Aorta (tissue), 5 donors: ENCODE measurements around the gene CPED1. TPM values are rescaled to one million over a fixed set of nuclear protein-coding genes. Genes with fewer than 3 reads are reported as not detected.
A peak's percentile ranks its signal among the peaks of the same experiment; 100 is the strongest.

Source experiments
- ATAC-seq: fragments of 200-7000 bp; cut with Tn5 transposase; one replicate; pipeline ENCODE4 v1.9.1; 2022; ENCODE audit warnings: moderate library complexity; ENCODE audit not compliant: low FRiP score
- DNase-seq, 2 donors: peaks; one replicate each; pipeline ENCODE4 v3.0.0-alpha.2; 2020
- H3K27ac ChIP-seq, 2 donors: one replicate each; pipeline ENCODE4 v1.5.1; 2013; ENCODE audit warnings: low read length in 2 of 2, mild to moderate bottlenecking in 2 of 2, moderate library complexity in 2 of 2, control low read depth in 1 of 2, inconsistent platforms in 1 of 2, low read depth in 1 of 2
- H3K27me3 ChIP-seq, 2 donors: one replicate each; pipeline ENCODE4 v1.6.1; 2013; ENCODE audit warnings: control low read depth in 1 of 2, low read length in 1 of 2, mild to moderate bottlenecking in 1 of 2, moderate library complexity in 1 of 2; ENCODE audit not compliant: insufficient read depth in 2 of 2, control insufficient read depth in 1 of 2
- H3K36me3 ChIP-seq, 2 donors: one replicate each; pipeline ENCODE4 v1.6.1; 2013; ENCODE audit warnings: control low read depth in 1 of 2, low read length in 1 of 2, mild to moderate bottlenecking in 1 of 2; ENCODE audit not compliant: insufficient read depth in 2 of 2, control insufficient read depth in 1 of 2
- H3K4me1 ChIP-seq, 2 donors: one replicate each; pipeline ENCODE4 v1.6.1; 2013; ENCODE audit warnings: low read length in 2 of 2, control low read depth in 1 of 2, mild to moderate bottlenecking in 1 of 2, moderate library complexity in 1 of 2; ENCODE audit not compliant: insufficient read depth in 2 of 2, control insufficient read depth in 1 of 2
- H3K4me3 ChIP-seq, 2 donors: one replicate each; pipeline ENCODE4 v1.5.1; 2013; ENCODE audit warnings: low read length in 2 of 2, control low read depth in 1 of 2, mild to moderate bottlenecking in 1 of 2
- H3K9me3 ChIP-seq: one replicate; pipeline ENCODE4 v1.6.1; 2013; ENCODE audit warnings: mild to moderate bottlenecking, low read length; ENCODE audit not compliant: control insufficient read depth
- WGBS, 2 donors: extraction: QIAGEN DNeasy Blood & Tissue Kit; methylation state at CpG; one replicate each; pipeline ENCODE4 v1.1.7; 2013; 5-methylcytosine and 5-hydroxymethylcytosine counted together
- intact Hi-C, 2 donors: fragments of 100-400 bp; cut with DNase I; formaldehyde crosslinking; loops; one replicate each; pipeline versions ENCODE4 v1.14.2 to v1.15.0; 2022
- polyA plus RNA-seq, 2 donors: library from polyadenylated mRNA; stranded (reverse); fragments of 200-250 nt; gene quantifications; one replicate each; pipeline ENCODE4 v1.2.3, GENCODE V29; 2013
- total RNA-seq, 2 donors: library from RNA; stranded (reverse); fragmentation: NEBNext Ultra II Directional; extraction: Animal tissue kit (Norgen Biotek cat#: 25700); gene quantifications; one replicate each; pipeline ENCODE4 v1.2.1, GENCODE V29; 2021
- donor health status: healthy with polysubstance abuse.
- donor health status: Bipolar disorder and iron deficiency.
- donor health status: DM: no; HTN: no; CAD: no.
- donor health status: DM: no; HTN: no; CAD: no.
- donor health status: DM: yes; HTN: yes; CAD: no.

CPED1 gene
- total and polyA plus RNA-seq, 4 donors, result 35.3 to 201 (median 79.0) TPM

DNA sequence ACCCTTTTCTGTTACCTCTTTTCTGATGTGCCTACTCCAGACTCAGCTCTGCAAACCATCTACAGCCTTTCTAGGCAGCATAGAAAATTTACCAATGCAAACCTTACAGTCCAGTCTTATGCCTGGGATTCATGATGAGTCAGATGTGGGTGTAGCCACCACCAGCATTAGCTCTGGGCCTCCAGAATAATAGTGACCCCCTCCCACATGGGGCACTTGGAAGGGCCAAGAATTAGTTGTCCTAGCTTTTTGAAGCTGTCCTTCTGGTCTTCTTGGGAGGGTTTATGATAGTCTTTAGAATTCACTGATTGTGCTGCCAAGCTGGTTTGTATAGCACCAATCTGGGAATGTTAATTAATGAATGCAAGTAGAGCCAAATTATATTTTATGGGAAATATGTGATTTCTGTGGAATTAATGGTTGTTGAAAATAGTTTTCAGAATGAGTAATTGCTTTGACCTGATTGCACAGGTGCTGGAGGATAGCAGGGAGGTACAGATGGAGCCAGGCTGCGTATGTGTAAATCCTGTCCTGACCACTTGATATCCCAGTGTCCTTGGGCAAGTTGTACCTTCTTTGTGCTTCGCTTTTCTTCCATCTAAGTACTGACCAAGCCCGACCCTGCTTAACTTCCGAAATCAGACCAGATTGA, 94.8 kb downstream of the CPED1 start:
- peak overlapping the region in 1 of 2 donors; percentile 67 for H3K27ac ChIP-seq
- no peaks in the 10 kb centered on the region for H3K36me3 ChIP-seq
- H3K4me3 ChIP-seq, result no peak overlapping the region
- intact Hi-C loops, result no loop called here
- ATAC-seq (peak; percentile 31), DNase-seq (no peak)
- H3K4me1 ChIP-seq, result peaks cover 6 to 18% of the 10 kb centered on the region in 2 donors
- no peaks in the 10 kb centered on the region for H3K27me3 ChIP-seq
- H3K9me3 ChIP-seq, result no peaks in the 10 kb centered on the region
- WGBS, 2 donors, result 82 to 88% methylated on average over 4 of the region's 4 CpGs

GRCh38 chr7:121083790-121084251, 95.3 kb downstream of the CPED1 start:
- DNase-seq, result no peak
- Histone ChIP-seq H3K27ac (peak overlapping the region in 1 of 2 donors; percentile 26), H3K4me3 (no peak overlapping the region), H3K4me1 (peaks cover 6 to 18% of the 10 kb centered on the region in 2 donors), H3K9me3 (no peaks in the 10 kb centered on the region), H3K36me3 (no peaks in the 10 kb centered on the region), H3K27me3 (no peaks in the 10 kb centered on the region)
- intact Hi-C loops, result no loop called here
- 5 to 11% methylated on average over 1 of the region's 1 CpG for WGBS, 2 donors
- ATAC-seq, result no peak

DNA sequence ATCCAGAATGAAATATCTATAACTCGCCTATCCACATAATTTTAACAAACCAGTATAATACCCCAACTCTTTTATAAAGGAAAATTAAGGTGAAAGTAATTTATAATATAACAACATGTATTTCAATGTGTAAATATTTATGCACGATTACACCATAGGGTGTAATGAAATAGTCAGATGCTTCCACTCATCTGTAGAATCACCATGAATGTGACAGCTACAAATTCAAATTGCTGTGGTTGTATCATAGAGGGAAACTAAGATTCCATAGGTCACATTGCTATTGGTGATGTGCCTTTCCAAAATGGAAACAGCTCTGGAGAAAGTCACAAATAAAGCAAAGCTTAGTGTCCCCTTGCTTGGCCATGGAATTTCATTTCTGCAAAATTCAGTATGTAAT, 95.7 kb downstream of the CPED1 start:
- no peak for DNase-seq
- no peak for ATAC-seq
- peaks cover 6 to 18% of the 10 kb centered on the region in 2 donors for H3K4me1 ChIP-seq
- no peak overlapping the region for H3K4me3 ChIP-seq
- WGBS, 2 donors, result 48 to 71% methylated on average over 2 of the region's 2 CpGs
- intact Hi-C loops, result no loop called here
- H3K9me3 ChIP-seq, result no peaks in the 10 kb centered on the region
- no peaks in the 10 kb centered on the region for H3K27me3 ChIP-seq
- no peak overlapping the region for H3K27ac ChIP-seq
- H3K36me3 ChIP-seq, result no peaks in the 10 kb centered on the region

DNA sequence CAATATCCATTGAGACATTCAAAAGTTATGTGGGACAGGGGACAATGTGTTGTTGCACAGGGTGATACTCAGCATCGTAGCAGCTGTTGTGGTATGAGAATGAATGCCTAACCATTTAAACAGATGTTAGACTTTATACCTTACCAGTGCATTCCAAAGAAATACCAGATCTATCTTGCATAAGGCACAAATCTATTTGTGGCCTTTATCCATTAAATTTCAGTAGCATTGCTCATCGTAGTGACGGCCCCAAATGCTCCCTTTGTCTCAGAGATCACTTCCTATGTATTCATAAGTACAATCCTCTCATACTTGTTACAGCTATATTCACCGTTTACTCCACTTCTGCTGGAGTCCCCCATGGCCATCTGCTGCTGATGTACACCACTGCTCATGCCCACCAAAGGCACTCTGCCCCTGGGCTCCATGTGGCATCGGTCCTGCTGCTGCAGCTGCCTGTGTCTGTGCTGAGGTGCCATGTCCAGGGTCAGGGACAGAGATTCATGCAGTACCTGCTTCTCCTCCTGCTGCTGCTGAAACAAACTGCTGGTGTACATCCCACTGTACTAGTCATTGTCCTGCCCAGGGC, 96.3 kb downstream of the CPED1 start:
- 23 to 36% methylated on average over 5 of the region's 5 CpGs for WGBS, 2 donors
- H3K9me3 ChIP-seq, result no peaks in the 10 kb centered on the region
- ATAC-seq, result peak; percentile 51
- peaks cover 2 to 16% of the 10 kb centered on the region in 2 donors for H3K4me1 ChIP-seq
- intact Hi-C loops, result no loop called here
- no peak for DNase-seq
- H3K27me3 ChIP-seq, result no peaks in the 10 kb centered on the region
- H3K36me3 ChIP-seq, result no peaks in the 10 kb centered on the region
- peak overlapping the region in 1 of 2 donors; percentile 54 for H3K27ac ChIP-seq
- no peak overlapping the region for H3K4me3 ChIP-seq

- H3K9me3 ChIP-seq, result no peaks in the 10 kb centered on the region
- intact Hi-C loops, result no loop called here
- H3K4me3 ChIP-seq, result no peak overlapping the region
- H3K27me3 ChIP-seq, result no peaks in the 10 kb centered on the region
- 3 to 6% methylated on average over 3 of the region's 3 CpGs for WGBS, 2 donors
- H3K36me3 ChIP-seq, result no peaks in the 10 kb centered on the region
- H3K27ac ChIP-seq, result peak overlapping the region in 1 of 2 donors; percentile 76
- ATAC-seq, result peak; percentile 60
- H3K4me1 ChIP-seq, result peaks cover 2 to 15% of the 10 kb centered on the region in 2 donors
- no peak for DNase-seq
Observed at GRCh38 chr7:121085922-121086321, 97.4 kb downstream of the CPED1 start.

GRCh38 chr7:121088870-121089269, 100.4 kb downstream of the CPED1 start:
- Histone ChIP-seq H3K27me3 (no peaks in the 10 kb centered on the region), H3K27ac (no peak overlapping the region), H3K36me3 (peaks cover 0 to 3% of the 10 kb centered on the region in 2 donors), H3K4me1 (peaks cover 2 to 13% of the 10 kb centered on the region in 2 donors), H3K4me3 (no peak overlapping the region), H3K9me3 (no peaks in the 10 kb centered on the region)
- intact Hi-C loops, result no loop called here
- ATAC-seq (no peak), DNase-seq (no peak)

GRCh38 chr7:121094829-121095228, 106.3 kb downstream of the CPED1 start:
- Histone ChIP-seq H3K27ac (no peak overlapping the region), H3K9me3 (no peaks in the 10 kb centered on the region), H3K36me3 (peaks cover 0 to 3% of the 10 kb centered on the region in 2 donors), H3K27me3 (no peaks in the 10 kb centered on the region), H3K4me1 (peaks cover 0 to 2% of the 10 kb centered on the region in 2 donors), H3K4me3 (no peak overlapping the region)
- intact Hi-C loops, result no loop called here
- DNase-seq (no peak), ATAC-seq (no peak)
- WGBS, 2 donors, result 63 to 83% methylated on average over 2 of the region's 2 CpGs

DNA sequence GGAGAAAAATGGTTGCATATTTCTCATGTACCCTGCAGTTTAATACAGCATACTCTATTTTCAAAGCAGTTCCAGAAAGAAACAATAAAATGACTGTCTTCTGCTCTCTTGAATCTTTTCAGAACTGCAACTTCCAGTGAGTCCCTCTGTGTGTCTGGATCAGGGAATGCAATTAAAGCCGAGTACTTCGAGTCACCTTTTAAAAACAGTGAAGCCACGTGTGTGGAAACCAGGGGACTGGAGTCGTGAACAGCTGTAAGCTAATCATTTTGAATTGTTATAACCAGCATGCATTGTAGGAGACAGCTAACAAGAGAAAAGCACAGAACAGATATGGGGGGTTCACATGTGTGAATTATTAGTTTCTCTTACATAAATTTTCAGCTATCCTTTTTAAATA, 109.1 kb downstream of the CPED1 start:
- ATAC-seq, result no peak

GRCh38 chr7:121099572-121099971, 111.1 kb downstream of the CPED1 start:
- H3K27me3 ChIP-seq, result no peaks in the 10 kb centered on the region
- H3K9me3 ChIP-seq, result no peaks in the 10 kb centered on the region
- peaks cover 0 to 2% of the 10 kb centered on the region in 2 donors for H3K4me1 ChIP-seq
- no peak overlapping the region for H3K27ac ChIP-seq
- DNase-seq (no peak), ATAC-seq (no peak)
- H3K36me3 ChIP-seq, result no peaks in the 10 kb centered on the region
- intact Hi-C loops, result no loop called here
- WGBS, 2 donors, result 91 to 92% methylated on average over 8 of the region's 8 CpGs
- H3K4me3 ChIP-seq, result no peak overlapping the region

More for the DNA sequence above, 109.1 kb downstream of the CPED1 start:
- Histone ChIP-seq H3K9me3 (no peaks in the 10 kb centered on the region), H3K4me1 (peaks cover 0 to 2% of the 10 kb centered on the region in 2 donors), H3K36me3 (no peaks in the 10 kb centered on the region), H3K4me3 (no peak overlapping the region), H3K27me3 (no peaks in the 10 kb centered on the region), H3K27ac (no peak overlapping the region)
- DNase-seq, result no peak
- intact Hi-C loops, result no loop called here
- WGBS, 2 donors, result 51 to 62% methylated on average over 4 of the region's 4 CpGs
